ENCODE measurements around the gene DTX3L. TPM values are rescaled to one million over a fixed set of nuclear protein-coding genes. Genes with fewer than 3 reads are reported as not detected.

The DTX3L gene
- total RNA-seq, 1 donor from 2014 or later: 33.7 TPM

DNA sequence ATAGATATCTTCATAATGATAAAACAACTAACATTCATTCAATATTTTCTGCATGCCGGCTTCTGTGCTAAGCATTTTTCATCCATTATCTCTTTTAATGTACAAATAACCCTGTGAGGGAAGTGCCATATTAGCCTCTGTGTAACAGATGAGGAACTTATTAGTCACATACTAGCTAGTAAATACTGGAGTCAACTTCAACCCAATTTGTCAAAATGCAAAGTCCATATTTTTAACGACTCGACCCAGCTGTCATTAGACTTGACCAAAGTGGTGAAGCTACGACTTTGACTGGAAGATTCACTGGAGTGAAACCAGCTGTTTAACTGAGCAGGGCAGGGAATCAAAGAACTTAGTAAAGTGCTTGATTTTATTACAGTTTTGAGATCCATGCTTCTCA lies 54.9 kb downstream of the DTX3L start:
- Mint-ChIP-seq H3K4me1 (ENCODE audit: unreplicated experiment) (no peaks in the 10 kb centered on the region), H3K4me3 (ENCODE audit: unreplicated experiment) (no peak overlapping the region), H3K27ac (ENCODE audit: unreplicated experiment) (no peak overlapping the region), H3K36me3 (ENCODE audit: unreplicated experiment) (no peaks in the 10 kb centered on the region), H3K9me3 (ENCODE audit: unreplicated experiment) (no peaks in the 10 kb centered on the region), H3K27me3 (ENCODE audit: unreplicated experiment) (peaks cover 59% of the 10 kb centered on the region)
- DNase-seq (ENCODE audit: extremely low spot score, unreplicated experiment): no peak
- TF ChIP-seq, protein P1, sequence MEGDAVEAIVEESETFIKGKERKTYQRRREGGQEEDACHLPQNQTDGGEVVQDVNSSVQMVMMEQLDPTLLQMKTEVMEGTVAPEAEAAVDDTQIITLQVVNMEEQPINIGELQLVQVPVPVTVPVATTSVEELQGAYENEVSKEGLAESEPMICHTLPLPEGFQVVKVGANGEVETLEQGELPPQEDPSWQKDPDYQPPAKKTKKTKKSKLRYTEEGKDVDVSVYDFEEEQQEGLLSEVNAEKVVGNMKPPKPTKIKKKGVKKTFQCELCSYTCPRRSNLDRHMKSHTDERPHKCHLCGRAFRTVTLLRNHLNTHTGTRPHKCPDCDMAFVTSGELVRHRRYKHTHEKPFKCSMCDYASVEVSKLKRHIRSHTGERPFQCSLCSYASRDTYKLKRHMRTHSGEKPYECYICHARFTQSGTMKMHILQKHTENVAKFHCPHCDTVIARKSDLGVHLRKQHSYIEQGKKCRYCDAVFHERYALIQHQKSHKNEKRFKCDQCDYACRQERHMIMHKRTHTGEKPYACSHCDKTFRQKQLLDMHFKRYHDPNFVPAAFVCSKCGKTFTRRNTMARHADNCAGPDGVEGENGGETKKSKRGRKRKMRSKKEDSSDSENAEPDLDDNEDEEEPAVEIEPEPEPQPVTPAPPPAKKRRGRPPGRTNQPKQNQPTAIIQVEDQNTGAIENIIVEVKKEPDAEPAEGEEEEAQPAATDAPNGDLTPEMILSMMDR (IDR thresholded peaks at IDR 0.05): no peak

DNA sequence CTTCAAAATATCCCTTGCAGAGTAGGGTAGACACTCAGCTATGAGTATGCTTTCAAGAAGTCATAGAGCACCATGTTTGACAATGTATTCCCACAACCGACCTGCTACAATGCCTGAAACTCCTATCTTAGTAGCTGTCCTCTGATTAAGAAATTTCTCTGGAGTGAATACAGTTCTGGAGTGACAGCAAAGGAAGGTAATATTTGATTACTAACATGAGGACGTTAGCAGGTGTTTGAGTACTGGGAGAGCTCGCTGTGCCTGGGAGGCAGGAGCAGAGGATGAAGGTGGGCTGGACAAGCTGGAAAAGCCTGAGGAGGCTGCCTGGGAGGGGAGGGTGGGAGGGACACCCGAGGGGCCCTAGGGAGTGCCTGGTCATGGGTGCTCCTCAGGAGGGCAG lies 56.3 kb downstream of the DTX3L start:
- Mint-ChIP-seq H3K4me1 (ENCODE audit: unreplicated experiment) (no peaks in the 10 kb centered on the region), H3K36me3 (ENCODE audit: unreplicated experiment) (no peaks in the 10 kb centered on the region), H3K9me3 (ENCODE audit: unreplicated experiment) (no peaks in the 10 kb centered on the region), H3K4me3 (ENCODE audit: unreplicated experiment) (no peak overlapping the region), H3K27me3 (ENCODE audit: unreplicated experiment) (peaks cover 65% of the 10 kb centered on the region), H3K27ac (ENCODE audit: unreplicated experiment) (no peak overlapping the region)
- TF ChIP-seq, protein P1 (IDR thresholded peaks at IDR 0.05): no peak
- DNase-seq (ENCODE audit: extremely low spot score, unreplicated experiment): no peak

DNA sequence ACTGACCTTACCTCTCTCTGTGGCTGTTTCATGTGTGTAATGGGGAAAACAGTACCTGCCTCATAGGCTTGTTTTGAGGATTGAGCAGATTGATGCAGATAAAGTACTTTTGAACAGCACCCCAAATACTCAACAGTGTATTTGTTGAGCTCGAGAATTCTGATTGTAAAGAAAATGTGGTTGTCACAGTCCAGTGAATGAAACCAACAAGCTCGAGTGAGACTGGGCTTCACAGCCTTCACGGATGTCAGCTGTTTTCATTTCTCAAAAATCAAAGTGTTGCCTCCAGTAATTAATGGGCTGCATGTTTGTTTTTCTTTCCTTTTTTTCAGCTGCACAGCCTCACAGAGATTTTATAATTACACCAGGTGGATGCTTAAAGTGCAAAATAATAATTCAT lies 57.0 kb downstream of the DTX3L start:
- no peak overlapping the region for H3K4me3 Mint-ChIP-seq (ENCODE audit: unreplicated experiment)
- no peaks in the 10 kb centered on the region for H3K4me1 Mint-ChIP-seq (ENCODE audit: unreplicated experiment)
- no peaks in the 10 kb centered on the region for H3K9me3 Mint-ChIP-seq (ENCODE audit: unreplicated experiment)
- H3K27me3 Mint-ChIP-seq (ENCODE audit: unreplicated experiment): peaks cover 68% of the 10 kb centered on the region
- no peaks in the 10 kb centered on the region for H3K36me3 Mint-ChIP-seq (ENCODE audit: unreplicated experiment)
- TF ChIP-seq, protein P1 (IDR thresholded peaks at IDR 0.05): no peak
- DNase-seq (ENCODE audit: extremely low spot score, unreplicated experiment): no peak
- H3K27ac Mint-ChIP-seq (ENCODE audit: unreplicated experiment): no peak overlapping the region

DNA sequence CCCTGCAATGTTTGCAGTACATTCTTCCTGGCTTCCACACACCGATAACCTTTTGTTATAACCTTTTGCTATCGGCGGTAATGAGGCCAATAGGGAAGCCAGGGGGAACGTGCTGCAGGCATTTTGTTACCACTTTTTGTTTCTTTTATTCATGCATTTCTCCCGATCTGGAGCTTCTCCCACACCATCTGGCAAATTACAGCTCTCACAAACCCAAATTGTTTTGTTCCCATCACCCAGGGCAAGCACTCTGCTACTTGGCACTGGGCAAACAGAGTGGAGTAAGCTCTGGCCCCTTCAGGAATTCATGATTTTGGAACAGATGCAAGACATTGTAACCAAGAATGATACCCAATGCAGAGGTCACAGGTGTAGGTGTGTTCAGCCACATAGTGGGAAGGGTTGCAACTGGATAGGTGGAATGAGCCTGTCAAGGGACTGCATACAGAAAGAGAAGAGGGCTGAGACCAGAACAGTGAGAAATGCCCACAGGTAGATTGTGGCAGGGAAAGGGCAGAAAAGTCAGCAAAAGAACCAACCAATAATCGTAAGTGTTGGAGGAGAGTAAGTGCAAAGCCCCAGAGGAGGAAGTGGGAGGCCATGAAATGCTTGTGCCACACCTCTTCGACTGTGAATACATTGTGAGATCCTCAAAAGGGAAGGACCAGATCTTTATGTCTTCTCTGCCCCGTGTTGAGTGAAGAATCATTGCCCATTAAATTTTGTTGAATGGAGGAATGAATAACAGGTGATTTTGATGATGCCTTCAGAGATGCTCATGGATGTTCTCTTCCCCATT lies 59.1 kb downstream of the DTX3L start:
- DNase-seq (ENCODE audit: extremely low spot score, unreplicated experiment): no peak
- Mint-ChIP-seq H3K9me3 (ENCODE audit: unreplicated experiment) (no peaks in the 10 kb centered on the region), H3K36me3 (ENCODE audit: unreplicated experiment) (no peaks in the 10 kb centered on the region), H3K27ac (ENCODE audit: unreplicated experiment) (no peak overlapping the region), H3K27me3 (ENCODE audit: unreplicated experiment) (peaks cover 80% of the 10 kb centered on the region), H3K4me1 (ENCODE audit: unreplicated experiment) (no peaks in the 10 kb centered on the region), H3K4me3 (ENCODE audit: unreplicated experiment) (no peak overlapping the region)
- TF ChIP-seq, protein P1 (IDR thresholded peaks at IDR 0.05): no peak

Other genes starting within 250 kb of the DTX3L start
- gene CSTA, start 239.1 kb upstream of the DTX3L start, total RNA-seq: not detected in 2 replicates
- 18.1 and 24.7 TPM in 2 replicates for gene MIX23, start 181.1 kb upstream of the DTX3L start, total RNA-seq
- 34.3 and 37.3 TPM in 2 replicates for gene FAM162A, start 180.2 kb upstream of the DTX3L start, total RNA-seq
- gene WDR5B, start 148.3 kb upstream of the DTX3L start, total RNA-seq: 5.6 and 6.5 TPM in 2 replicates
- 71.5 and 73.4 TPM in 2 replicates for gene KPNA1, start 49.4 kb upstream of the DTX3L start, total RNA-seq
- gene PARP9, start within 50 bp of the DTX3L start, total RNA-seq: 18.4 and 18.9 TPM in 2 replicates
- 0.08 TPM in 1 of 2 replicates, not detected in the other for gene PARP15, start 13.3 kb downstream of the DTX3L start, total RNA-seq
- gene PARP14, start 116.5 kb downstream of the DTX3L start, total RNA-seq: 48.1 and 48.4 TPM in 2 replicates
- gene HSPBAP1, start 229.5 kb downstream of the DTX3L start, total RNA-seq: 9.3 and 9.9 TPM in 2 replicates
- gene SLC49A4, start 230.7 kb downstream of the DTX3L start, total RNA-seq: 16.3 and 17.1 TPM in 2 replicates

Measured in osteocyte (in vitro differentiated cells).